Measurements from ENCODE around the gene LSM11.
A peak's percentile ranks its signal among the peaks of the same experiment; 100 is the strongest.

DNA sequence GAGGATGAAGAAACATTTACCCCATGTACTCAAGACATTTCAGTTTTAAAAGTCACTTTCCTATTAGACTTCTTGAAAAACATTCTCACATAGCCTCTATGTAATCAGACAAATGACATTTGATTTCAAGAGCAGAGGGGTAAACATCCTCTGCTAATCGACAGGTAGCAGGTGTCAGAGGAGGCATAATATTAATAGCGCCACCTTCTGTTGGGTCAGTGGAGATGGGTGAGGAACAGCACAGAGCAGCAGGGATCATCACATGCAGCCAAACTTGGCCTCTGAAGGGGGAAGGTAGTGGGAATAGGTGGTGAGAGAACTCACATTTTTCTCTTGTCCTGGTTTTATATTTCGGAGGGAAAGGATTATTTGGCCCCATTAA lies 3.3 kb upstream of the LSM11 start:
- TF ChIP-seq POLR2A (IDR thresholded peaks at IDR 0.05) = no peak
- TF ChIP-seq, protein P1, sequence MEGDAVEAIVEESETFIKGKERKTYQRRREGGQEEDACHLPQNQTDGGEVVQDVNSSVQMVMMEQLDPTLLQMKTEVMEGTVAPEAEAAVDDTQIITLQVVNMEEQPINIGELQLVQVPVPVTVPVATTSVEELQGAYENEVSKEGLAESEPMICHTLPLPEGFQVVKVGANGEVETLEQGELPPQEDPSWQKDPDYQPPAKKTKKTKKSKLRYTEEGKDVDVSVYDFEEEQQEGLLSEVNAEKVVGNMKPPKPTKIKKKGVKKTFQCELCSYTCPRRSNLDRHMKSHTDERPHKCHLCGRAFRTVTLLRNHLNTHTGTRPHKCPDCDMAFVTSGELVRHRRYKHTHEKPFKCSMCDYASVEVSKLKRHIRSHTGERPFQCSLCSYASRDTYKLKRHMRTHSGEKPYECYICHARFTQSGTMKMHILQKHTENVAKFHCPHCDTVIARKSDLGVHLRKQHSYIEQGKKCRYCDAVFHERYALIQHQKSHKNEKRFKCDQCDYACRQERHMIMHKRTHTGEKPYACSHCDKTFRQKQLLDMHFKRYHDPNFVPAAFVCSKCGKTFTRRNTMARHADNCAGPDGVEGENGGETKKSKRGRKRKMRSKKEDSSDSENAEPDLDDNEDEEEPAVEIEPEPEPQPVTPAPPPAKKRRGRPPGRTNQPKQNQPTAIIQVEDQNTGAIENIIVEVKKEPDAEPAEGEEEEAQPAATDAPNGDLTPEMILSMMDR (IDR thresholded peaks at IDR 0.05) = peak in 3 of 4 donors; percentile 38 to 46 (median 44)
